GM23338 (cell line): Measurements from ENCODE around the gene COMMD4. TPM values are rescaled to one million over a fixed set of nuclear protein-coding genes. Genes with fewer than 3 reads are reported as not detected.

Source experiments
- ATAC-seq: fragments of 200-7000 bp; cut with Tn5 transposase; 3 replicates; pipeline ENCODE4 v1.9.1; 2020
- DNase-seq: peaks from one replicate; pipeline ENCODE4 v3.0.0-alpha.2; 2015; ENCODE audit warnings: low spot score
- H2AFZ ChIP-seq: fragments of 200-600 bp; sonication (generic); 2 replicates; pipeline ENCODE4 v1.8.0; 2016; ENCODE audit warnings: antibody characterized with exemption, mild to moderate bottlenecking, moderate library complexity
- H3F3A ChIP-seq: fragments of 200-600 bp; sonication (generic); replicated peaks from 2 replicates; pipeline ENCODE4 v1.8.0; 2017; ENCODE audit warnings: antibody characterized with exemption, mixed run types, low read depth
- H3K27ac ChIP-seq: fragments of 200-600 bp; sonication (generic); 2 replicates; pipeline ENCODE4 v1.6.1; 2016; ENCODE audit warnings: low read depth
- H3K27me3 ChIP-seq: fragments of 200-600 bp; sonication (generic); 2 replicates; pipeline ENCODE4 v1.8.0; 2016; ENCODE audit warnings: mild to moderate bottlenecking, mixed run types, moderate library complexity; ENCODE audit not compliant: insufficient read depth
- H3K36me3 ChIP-seq: fragments of 200-600 bp; sonication (generic); 2 replicates; pipeline ENCODE4 v1.8.0; 2016; ENCODE audit warnings: mild to moderate bottlenecking; ENCODE audit not compliant: insufficient read depth
- H3K4me1 ChIP-seq: fragments of 200-600 bp; sonication (generic); 2 replicates; pipeline ENCODE4 v1.8.0; 2016; ENCODE audit warnings: mild to moderate bottlenecking, moderate library complexity; ENCODE audit not compliant: insufficient read depth
- H3K4me2 ChIP-seq: fragments of 200-600 bp; sonication (generic); 2 replicates; pipeline ENCODE4 v1.7.1; 2017; ENCODE audit warnings: mixed run types
- H3K4me3 ChIP-seq: fragments of 200-600 bp; sonication (generic); 2 replicates; pipeline ENCODE4 v1.6.1; 2016; ENCODE audit warnings: mixed run types
- H3K79me2 ChIP-seq: fragments of 200-600 bp; sonication (generic); replicated peaks from 2 replicates; pipeline ENCODE4 v1.8.0; 2017; ENCODE audit warnings: mild to moderate bottlenecking; ENCODE audit not compliant: insufficient read depth
- H3K9me2 ChIP-seq: fragments of 200-600 bp; sonication (generic); 2 replicates; pipeline ENCODE4 v1.8.0; 2017; ENCODE audit not compliant: insufficient read depth
- H4K20me1 ChIP-seq: fragments of 200-600 bp; sonication (generic); replicated peaks from 2 replicates; pipeline ENCODE4 v1.8.0; 2017; ENCODE audit warnings: mild to moderate bottlenecking; ENCODE audit not compliant: insufficient read depth
- H3K27ac Mint-ChIP-seq: 2 replicates; pipeline ENCODE4 v1.8.0; 2020; ENCODE audit warnings: inconsistent platforms, mild to moderate bottlenecking, moderate library complexity, mixed read lengths
- H3K27me3 Mint-ChIP-seq: 3 replicates; pipeline ENCODE4 v1.8.0; 2022; ENCODE audit warnings: low read depth, mild to moderate bottlenecking, moderate library complexity, mixed read lengths, inconsistent platforms; ENCODE audit not compliant: insufficient read depth, poor library complexity
- H3K36me3 Mint-ChIP-seq: 3 replicates; pipeline ENCODE4 v1.8.0; 2021; ENCODE audit warnings: low read depth, mild to moderate bottlenecking, inconsistent platforms, moderate library complexity, mixed read lengths
- H3K4me1 Mint-ChIP-seq: 3 replicates; pipeline ENCODE4 v1.8.0; 2020; ENCODE audit warnings: mild to moderate bottlenecking, inconsistent platforms, mixed read lengths
- H3K4me3 Mint-ChIP-seq: 3 replicates; pipeline ENCODE4 v1.8.0; 2021; ENCODE audit warnings: moderate library complexity, mild to moderate bottlenecking, inconsistent platforms, mixed read lengths
- H3K9me3 Mint-ChIP-seq: 3 replicates; pipeline ENCODE4 v1.8.0; 2020; ENCODE audit warnings: moderate library complexity, mild to moderate bottlenecking, inconsistent platforms, mixed read lengths
- CREB1 ChIP-seq: fragments of 250-450 bp; sonication (Bioruptor Pico); IDR thresholded peaks from 2 replicates; pipeline ENCODE4 v1.5.0; 2020; ENCODE audit warnings: low read depth, mild to moderate bottlenecking, moderate library complexity
- CTCF ChIP-seq, 2 experiments: fragments of 200-600 bp in 1 of 2; sonication (generic) in 1 of 2; conservative IDR thresholded peaks; 2 replicates each; pipeline versions ENCODE4 v1.5.1 to v1.6.1; 2016 to 2017; ENCODE audit warnings: antibody characterized with exemption in 2 of 2, low read depth in 2 of 2, mild to moderate bottlenecking in 2 of 2, moderate library complexity in 1 of 2
- EZH2 ChIP-seq: fragments of 200-600 bp; sonication (generic); IDR thresholded peaks from one replicate; pipeline ENCODE4 v1.8.0; 2017; ENCODE audit warnings: antibody characterized with exemption, mild to moderate bottlenecking, low read depth; ENCODE audit not compliant: unreplicated experiment
- EZH2phosphoT487 ChIP-seq: fragments of 200-600 bp; sonication (generic); IDR thresholded peaks from one replicate; pipeline ENCODE4 v1.8.1; 2018; ENCODE audit warnings: antibody characterized with exemption; ENCODE audit not compliant: unreplicated experiment
- JUNB ChIP-seq: IDR thresholded peaks from one replicate; pipeline ENCODE4 v1.6.1; 2016; ENCODE audit warnings: antibody characterized with exemption; ENCODE audit not compliant: unreplicated experiment
- REST ChIP-seq: IDR thresholded peaks from one replicate; pipeline ENCODE4 v1.6.1; 2018; ENCODE audit warnings: antibody characterized with exemption; ENCODE audit not compliant: unreplicated experiment
- ZNF331 ChIP-seq: fragments of 250-450 bp; sonication (Bioruptor Pico); IDR thresholded peaks from 2 replicates; pipeline ENCODE4 v1.5.0; 2020; ENCODE audit warnings: low read depth, mild to moderate bottlenecking, moderate library complexity
- ZNF462 ChIP-seq: fragments of 250-450 bp; sonication (Bioruptor Pico); IDR thresholded peaks from 2 replicates; pipeline ENCODE4 v1.5.0; 2020; ENCODE audit warnings: mild to moderate bottlenecking, moderate library complexity
- polyA plus RNA-seq: library from polyadenylated mRNA; unstranded; fragments of >200 nt; fragmentation: Nextera tagmentation; extraction: Ambion mirVana; gene quantifications from 2 replicates; pipeline ENCODE4 v1.2.1, GENCODE V29; 2016
- total RNA-seq: library from RNA; depleted of rRNA; stranded (reverse); fragments of >200 nt; shearing (Covaris generic); gene quantifications from 2 replicates; pipeline ENCODE4 v1.2.3, GENCODE V29; 2014

Gene COMMD4
- total and polyA plus RNA-seq, 2 experiments from 2014 or later = 131 TPM

DNA sequence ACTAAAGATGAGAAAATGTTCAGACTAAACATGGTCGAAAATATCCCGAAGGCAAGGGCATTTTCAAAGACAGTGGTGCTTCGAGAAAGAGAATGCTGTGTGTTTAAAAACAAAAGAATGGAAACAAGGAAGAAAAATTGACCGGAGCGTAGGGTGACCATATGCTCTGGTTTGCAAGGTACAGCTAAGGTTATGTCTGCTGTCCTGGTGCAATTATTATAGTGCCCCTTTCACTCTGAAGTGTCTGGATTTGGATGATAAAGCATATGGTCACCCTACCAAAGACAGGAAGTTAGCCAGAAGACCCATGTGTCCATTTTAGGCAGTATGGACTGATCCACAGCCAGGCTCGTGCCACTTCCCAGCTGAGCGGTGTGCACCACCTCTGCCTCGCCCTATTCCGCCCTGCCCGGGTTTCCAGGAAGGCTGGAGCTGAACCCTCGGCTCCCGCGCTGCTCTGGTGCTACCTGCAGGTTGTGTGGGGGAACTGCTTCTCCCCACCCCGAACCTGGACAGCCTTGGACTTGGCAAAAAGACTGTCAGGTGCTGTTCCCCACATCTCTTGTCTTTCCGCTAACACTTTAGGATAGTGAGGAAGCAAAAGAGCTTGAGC, 28.0 kb upstream of the COMMD4 start:
- Histone ChIP-seq H3K4me1 (no peaks in the 10 kb centered on the region), H3K9me2 (no peaks in the 10 kb centered on the region), H4K20me1 (no peaks in the 10 kb centered on the region), H3K79me2 (no peaks in the 10 kb centered on the region), H3K4me3 (no peak overlapping the region), H3K27me3 (no peaks in the 10 kb centered on the region), H3F3A (no peaks in the 10 kb centered on the region), H3K36me3 (no peaks in the 10 kb centered on the region), H2AFZ (peak overlapping the region; percentile 77), H3K4me2 (no peak overlapping the region), H3K27ac (no peak overlapping the region)
- ATAC-seq = peak; percentile 100
- H3K27me3 Mint-ChIP-seq = no peaks in the 10 kb centered on the region
- TF ChIP-seq CTCF (conservative IDR thresholded peaks at IDR 0.05; ENCODE audit: low read depth in 2 of 2) (peak; percentile 80 to 98), JUNB (no peak), ZNF331 (CRISPR knock-in tag) (no peak), ZNF462 (CRISPR knock-in tag) (no peak), CREB1 (no peak), EZH2phosphoT487 (no peak), EZH2 (no peak), REST (no peak)
- H3K4me1 Mint-ChIP-seq = no peaks in the 10 kb centered on the region
- H3K4me3 Mint-ChIP-seq = no peak overlapping the region
- DNase-seq = peak; percentile 93
- no peaks in the 10 kb centered on the region for H3K36me3 Mint-ChIP-seq
- no peak overlapping the region for H3K27ac Mint-ChIP-seq
- H3K9me3 Mint-ChIP-seq = no peaks in the 10 kb centered on the region
